HG02798 (cell line): ENCODE measurements around the gene SPEM2.
A peak's percentile ranks its signal among the peaks of the same experiment; 100 is the strongest.

Experiments used
- ATAC-seq: cut with Tn5 transposase; IDR thresholded peaks from one replicate; pipeline ENCODE4 v1.9.1; 2021; ENCODE audit warnings: mild to moderate bottlenecking; ENCODE audit not compliant: unreplicated experiment, poor library complexity

SPEM2 gene

GRCh38 chr17:7425316-7425715 lies at the start of gene SPEM2:
TSS of gene SPEM2 (plus strand) at chr17:7425616. CDS start at chr17:7425689, 73 bp downstream.
- no peak for ATAC-seq

- ATAC-seq, result no peak
Measured at GRCh38 chr17:7379134-7379533, 46.3 kb upstream of the SPEM2 start.

DNA sequence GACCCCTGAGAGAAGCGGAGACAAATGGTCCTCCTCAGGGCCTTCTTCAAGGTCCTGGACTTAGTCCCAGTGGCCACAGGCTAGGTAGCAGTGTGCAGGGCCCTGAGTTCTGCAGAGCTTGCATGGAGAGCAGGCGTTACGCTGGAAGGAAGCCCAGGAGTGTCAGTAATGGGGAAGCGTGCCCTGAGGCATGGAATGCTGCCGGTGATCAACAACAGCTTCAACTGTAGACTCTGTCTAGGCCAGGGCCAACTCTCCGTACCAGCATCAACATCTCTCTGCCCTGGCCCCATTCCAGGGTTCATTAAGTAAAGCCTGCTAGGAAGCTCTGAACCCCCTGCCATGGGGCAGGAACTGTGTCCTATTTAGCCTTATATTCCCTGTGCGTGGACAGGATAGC lies 45.1 kb upstream of the SPEM2 start:
- ATAC-seq, result no peak

DNA sequence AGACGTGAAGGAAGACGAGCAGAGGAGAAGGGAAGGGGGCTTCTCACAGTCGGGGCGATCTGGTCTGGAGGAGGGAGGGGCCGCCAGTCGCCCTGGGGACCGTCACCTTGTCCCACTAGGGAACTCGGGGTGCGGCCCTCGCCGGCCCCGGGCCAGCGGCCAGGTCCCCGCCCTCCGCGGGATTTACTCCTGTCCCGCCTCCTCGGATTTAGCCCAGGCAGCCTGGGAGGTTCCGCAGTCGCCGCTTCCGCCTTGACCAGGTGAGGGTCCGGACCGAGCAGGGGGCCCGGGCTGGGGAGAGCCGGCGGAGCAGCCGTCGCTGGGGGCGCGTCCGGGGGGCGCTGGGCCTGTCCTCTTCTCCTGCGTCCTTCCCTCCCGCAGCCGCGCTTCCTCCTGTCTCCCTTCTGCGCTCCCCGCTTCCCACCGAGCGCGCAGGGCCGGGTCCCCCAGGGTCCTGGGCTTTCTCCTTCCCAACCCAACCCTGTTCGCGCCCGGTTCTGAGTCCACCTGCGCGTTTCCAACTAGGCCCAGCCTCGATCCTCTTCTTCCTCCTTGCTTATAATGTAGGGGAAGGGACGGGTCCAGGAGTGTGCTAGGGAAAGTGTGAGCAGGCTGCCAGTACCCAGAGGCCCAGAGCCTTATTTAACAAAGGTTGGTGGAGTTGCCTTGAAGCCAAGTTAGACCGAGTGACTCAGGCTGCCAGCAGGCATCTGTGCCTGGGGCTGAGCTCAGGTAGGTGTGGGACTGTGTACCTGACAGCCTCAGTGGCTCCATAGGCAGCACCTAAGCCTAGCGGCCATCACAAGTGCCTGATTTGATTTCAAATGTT lies 44.3 kb upstream of the SPEM2 start, which contains the start of gene TNK1:
Gene TNK1 (plus strand): TSS at position 235 of the 829 bp plus-strand sequence. CDS start 1,838 bp downstream, outside the sequence.
- ATAC-seq, result no peak

- ATAC-seq, result no peak
Measured at GRCh38 chr17:7382901-7383300, 42.5 kb upstream of the SPEM2 start.

- ATAC-seq, result no peak
Measured at GRCh38 chr17:7383371-7383741, 42.1 kb upstream of the SPEM2 start.

- ATAC-seq, result peak; percentile 70
Measured at GRCh38 chr17:7383742-7384488, 41.5 kb upstream of the SPEM2 start.

- no peak for ATAC-seq
Measured at GRCh38 chr17:7384489-7385081, 40.8 kb upstream of the SPEM2 start.

GRCh38 chr17:7388856-7389255 lies 36.6 kb upstream of the SPEM2 start:
- ATAC-seq, result no peak

DNA sequence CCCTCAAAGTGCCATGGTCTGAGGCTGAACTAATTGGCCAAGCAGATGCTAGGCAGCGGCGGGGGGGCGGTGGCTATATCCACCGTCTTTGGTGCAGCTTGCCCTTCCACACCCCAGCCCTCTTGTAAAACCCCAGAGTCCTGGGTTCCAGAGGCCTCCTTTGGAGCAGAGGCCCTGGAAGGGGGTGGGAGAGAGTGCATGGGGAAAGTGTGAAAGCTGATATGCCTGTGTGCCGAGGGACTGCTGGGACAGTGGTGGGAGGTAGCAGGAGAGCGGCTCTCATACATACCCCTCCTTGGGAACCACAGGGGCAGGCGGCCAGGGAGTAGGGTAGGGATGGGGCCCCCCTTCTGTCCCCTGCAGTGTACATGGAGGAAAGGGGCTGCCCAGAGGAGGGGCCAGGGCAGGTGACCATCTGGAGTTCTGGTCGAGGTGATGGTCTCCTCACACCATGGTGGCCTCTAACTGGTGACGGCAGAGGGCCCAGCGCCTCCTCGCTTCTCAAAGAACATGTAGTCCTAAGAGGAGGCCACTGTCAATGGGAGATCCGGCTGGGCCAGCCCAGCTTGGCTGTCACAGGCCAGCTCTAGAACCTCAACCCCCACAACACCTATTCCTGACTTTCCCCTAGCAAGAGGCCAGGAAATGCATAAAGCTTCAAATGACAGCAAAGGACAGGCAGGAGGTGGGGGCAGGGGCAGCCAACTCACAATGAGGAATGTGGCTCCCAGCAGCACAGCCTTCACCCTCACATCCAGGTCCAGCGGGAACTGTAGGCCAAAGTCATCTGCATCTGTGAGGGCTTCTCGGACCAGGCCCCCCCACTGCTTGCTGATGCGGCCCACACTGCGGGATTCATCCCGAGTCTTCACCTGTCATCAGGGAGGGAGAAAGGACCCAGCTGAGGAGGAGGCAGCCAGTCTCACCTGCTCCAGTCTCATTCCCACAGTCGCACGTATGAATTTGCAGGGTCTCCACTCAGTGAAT lies 35.2 kb upstream of the SPEM2 start:
- no peak for ATAC-seq

DNA sequence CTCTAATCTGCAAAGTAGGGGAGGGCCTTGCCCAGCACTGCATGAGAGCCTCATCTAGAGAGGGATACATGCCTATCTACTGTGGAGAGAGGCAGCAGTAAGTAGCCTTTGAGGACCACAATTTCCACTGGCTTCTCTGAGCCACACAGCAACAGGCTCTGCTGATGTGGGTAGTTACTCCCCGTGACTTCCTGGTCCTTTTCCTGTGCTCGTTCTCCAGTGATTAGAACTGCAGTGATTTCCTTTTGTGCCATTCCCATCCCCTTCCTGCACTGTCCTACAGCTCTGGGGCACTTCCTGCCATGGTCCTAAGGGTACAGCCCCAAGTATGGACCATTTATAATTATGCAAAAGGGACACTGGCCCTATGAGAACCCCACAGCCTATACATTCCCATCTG lies 34.1 kb upstream of the SPEM2 start:
- no peak for ATAC-seq

DNA sequence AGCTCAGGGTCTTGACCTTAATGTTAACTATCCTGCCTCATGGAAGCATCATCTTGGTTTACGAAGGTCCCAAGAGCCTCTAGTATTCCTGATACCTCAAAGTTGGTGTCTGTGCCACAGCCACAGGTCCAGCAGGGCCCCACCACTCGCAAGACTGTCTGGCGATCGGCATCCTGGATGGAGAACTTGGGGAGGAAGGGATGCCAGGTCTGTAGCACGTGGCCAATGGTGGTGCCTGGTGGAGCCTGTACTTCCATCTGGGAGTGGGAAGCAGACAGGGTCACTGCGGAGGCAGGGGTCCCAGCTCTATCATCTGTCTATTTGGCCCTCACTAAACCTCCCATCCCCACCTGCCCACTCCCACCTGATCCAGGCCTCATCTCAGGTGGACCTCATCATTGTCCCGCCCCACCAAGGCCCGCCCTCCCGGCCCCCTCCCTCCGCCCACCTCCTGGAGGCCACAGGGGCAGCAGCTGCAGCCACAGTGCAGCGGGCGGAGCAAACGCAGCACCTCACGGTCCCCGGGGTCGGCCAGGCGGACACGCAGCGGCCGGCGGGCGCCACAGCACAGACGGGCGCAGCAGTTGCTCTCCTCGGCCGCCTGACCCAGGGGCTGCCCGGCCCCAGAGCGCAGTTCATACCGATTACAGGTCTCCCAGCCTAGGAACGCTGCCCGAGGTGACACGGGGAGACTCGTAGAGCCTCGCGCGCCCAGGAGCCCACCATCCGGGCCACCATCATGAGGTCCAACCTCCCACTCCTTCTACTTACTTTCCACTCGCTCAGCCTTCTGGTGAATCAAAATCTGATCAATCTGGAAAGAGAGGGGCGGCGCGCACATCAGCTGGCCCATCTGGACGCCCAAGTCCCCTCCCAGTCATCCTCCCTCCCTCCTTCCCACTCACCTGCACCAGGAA lies 32.5 kb upstream of the SPEM2 start:
- no peak for ATAC-seq

GRCh38 chr17:7393613-7394451 lies 31.6 kb upstream of the SPEM2 start:
- ATAC-seq, result peak; percentile 50

- peak; percentile 81 for ATAC-seq
Measured at GRCh38 chr17:7394452-7395191, 30.8 kb upstream of the SPEM2 start, which contains the start of gene PLSCR3. TSS of gene PLSCR3 (minus strand) at chr17:7394525. CDS start at chr17:7394110, 415 bp downstream.

DNA sequence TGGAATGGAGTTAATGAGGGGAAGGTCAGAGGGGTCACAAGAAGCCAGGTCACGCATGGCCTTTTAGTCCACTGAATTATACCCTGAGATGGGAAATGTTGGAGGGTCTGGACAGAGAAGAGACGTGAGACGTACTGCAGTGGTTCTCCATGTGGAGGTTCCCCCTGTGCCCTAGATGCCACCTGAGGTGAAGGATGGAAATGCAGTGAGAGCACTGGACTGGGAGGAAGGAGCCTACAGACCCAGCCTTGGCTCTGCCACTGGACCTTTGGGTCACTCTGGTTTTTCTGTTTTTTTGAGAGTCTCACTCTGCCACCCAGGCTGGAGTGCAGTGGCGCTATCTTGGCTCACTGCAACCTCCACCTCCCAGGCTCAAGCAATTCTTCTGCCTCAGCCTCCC lies 29.3 kb upstream of the SPEM2 start:
- no peak for ATAC-seq

DNA sequence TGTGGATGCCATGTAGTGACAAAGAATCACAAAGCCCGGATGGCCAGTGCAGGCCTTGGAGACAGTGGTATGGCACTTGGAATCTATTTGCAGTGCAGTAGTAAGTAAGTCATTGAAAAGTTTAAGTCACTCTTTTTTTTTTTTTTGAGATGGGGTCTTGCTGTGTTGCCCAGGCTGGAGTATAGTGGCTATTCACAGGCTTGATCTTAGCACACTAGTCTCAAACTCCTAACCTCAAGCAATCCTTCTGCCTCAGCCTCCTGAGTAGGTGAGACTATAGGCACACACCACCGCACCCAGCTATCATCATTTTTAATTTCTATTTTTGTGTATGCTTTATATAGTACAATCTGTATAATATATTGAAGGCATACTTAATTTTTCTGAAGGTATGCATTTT lies 26.8 kb upstream of the SPEM2 start:
- ATAC-seq, result no peak

- ATAC-seq, result no peak
Measured at GRCh38 chr17:7403043-7403726, 22.2 kb upstream of the SPEM2 start.
